Adrenal gland (tissue), 12 donors: Measurements from ENCODE around the gene RNF145. TPM values are rescaled to one million over a fixed set of nuclear protein-coding genes. Genes with fewer than 3 reads are reported as not detected.

Experiments used
- DNase-seq, 7 donors: peaks; one replicate each; pipeline ENCODE4 v3.0.0-alpha.2; 2019 to 2020
- H3K27ac ChIP-seq, 5 donors: fragments of 200-600 bp; sonication (generic) in 4 of 5; 1 replicate in 3 of 5; 2 replicates in 2 of 5; pipeline versions ENCODE4 v1.5.1 to v1.8.0; 2016 to 2020; ENCODE audit warnings: mild to moderate bottlenecking in 1 of 5
- H3K27me3 ChIP-seq: fragments of 200-600 bp; 2 replicates; pipeline ENCODE4 v1.8.0; 2021
- H3K36me3 ChIP-seq, 2 donors: fragments of 200-600 bp; replicated peaks in 1 of 2; 1 replicate in 1 of 2; 2 replicates in 1 of 2; pipeline versions ENCODE4 v1.5.1 to v1.8.0; 2018 to 2022
- H3K4me1 ChIP-seq, 2 donors: fragments of 200-600 bp; replicated peaks in 1 of 2; 1 replicate in 1 of 2; 2 replicates in 1 of 2; pipeline versions ENCODE4 v1.5.1 to v1.8.0; 2018 to 2021
- H3K4me3 ChIP-seq, 4 donors: fragments of 200-600 bp; sonication (generic) in 3 of 4; one replicate each; pipeline ENCODE4 v1.5.1; 2016 to 2018
- H3K9me3 ChIP-seq, 3 donors: fragments of 200-600 bp; sonication (generic) in 1 of 3; replicated peaks in 1 of 3; 1 replicate in 2 of 3; 2 replicates in 1 of 3; pipeline versions ENCODE4 v1.5.1 to v1.8.0; 2016 to 2021
- POLR2A ChIP-seq, 2 donors: fragments of 450-650 bp; IDR thresholded peaks; one replicate each; pipeline ENCODE4 v1.6.1; 2017; ENCODE audit warnings: antibody characterized with exemption in 2 of 2, mild to moderate bottlenecking in 2 of 2, moderate library complexity in 1 of 2
- WGBS, 4 donors: extraction: QIAGEN DNeasy Blood & Tissue Kit in 2 of 4; methylation state at CpG; one replicate each; pipeline versions ENCODE4 v1.1.5 to v1.1.7; 2013 to 2017; 5-methylcytosine and 5-hydroxymethylcytosine counted together
- intact Hi-C, 2 donors: fragments of 100-400 bp; cut with DNase I; formaldehyde crosslinking; loops; one replicate each; pipeline versions ENCODE4 v1.14.1 to v1.15.0; 2022 to 2023
- polyA plus RNA-seq, 3 donors: library from polyadenylated mRNA; stranded (reverse); fragments of 200-250 nt in 2 of 3; fragments of 350-450 nt in 1 of 3; fragmentation: Illumina TruSeq in 1 of 3; extraction: RNeasy Lipid Tissue Mini Kit (QIAGEN cat#74804) in 1 of 3; gene quantifications; one replicate each; pipeline ENCODE4 v1.2.3, GENCODE V29; 2013 to 2014
- total RNA-seq, 9 donors: library from RNA; depleted of rRNA in 4 of 9; stranded (reverse); fragments of >200 nt in 4 of 9; fragments of 120-200 nt in 1 of 9; fragmentation: NEBNext Ultra II Directional in 1 of 9; extraction: Animal tissue kit (Norgen Biotek cat#: 25700) in 1 of 9; gene quantifications; one replicate each; pipeline versions ENCODE4 v1.1.0 to v1.2.4, GENCODE V29; 2013 to 2023
- TF ChIP-seq, protein P1 (sequence below), 6 experiments: fragments of 450-650 bp in 4 of 6; fragments of 200-600 bp in 2 of 6; sonication (generic) in 1 of 6; IDR thresholded peaks; 1 replicate in 5 of 6; 2 replicates in 1 of 6; pipeline versions ENCODE4 v1.5.1 to v1.8.0; 2016 to 2021; ENCODE audit warnings: antibody characterized with exemption in 6 of 6, mild to moderate bottlenecking in 2 of 6, moderate library complexity in 1 of 6
- donor health status: healthy with polysubstance abuse.
- donor health status: Bipolar disorder and iron deficiency.
- donor health status: DM: yes; HTN: yes; CAD: no.
- donor health status: DM: no; HTN: no; CAD: no.
- donor health status: DM: no; HTN: no; CAD: no.
- donor health status: DM: yes; HTN: yes; CAD: no.

Gene RNF145
- total and polyA plus RNA-seq, 12 donors, result 20.2 to 138 (median 69.6) TPM

DNA sequence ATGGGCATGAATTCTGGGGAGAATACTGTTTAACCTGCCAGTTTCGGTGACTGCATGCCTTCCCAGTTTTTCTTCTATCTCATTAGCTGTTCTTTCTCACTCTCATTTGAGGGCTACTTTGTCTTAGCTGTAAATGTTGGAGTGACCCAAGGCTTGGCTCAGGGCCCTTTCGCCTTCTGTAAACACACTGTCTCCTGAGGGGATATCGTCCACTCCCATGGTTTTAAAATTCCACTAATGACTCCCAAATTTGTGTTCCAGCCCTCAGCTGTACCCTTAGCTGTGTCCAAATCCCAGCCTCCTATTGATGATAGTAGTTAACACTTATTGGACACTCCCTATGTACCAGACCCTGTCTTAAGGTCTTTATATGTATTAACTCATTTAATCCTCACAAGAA lies 14.1 kb upstream of the RNF145 start:
- Histone ChIP-seq H3K27ac (no peak overlapping the region), H3K36me3 (no peaks in the 10 kb centered on the region), H3K4me3 (no peak overlapping the region), H3K27me3 (no peaks in the 10 kb centered on the region), H3K4me1 (no peaks in the 10 kb centered on the region), H3K9me3 (no peaks in the 10 kb centered on the region)
- TF ChIP-seq, protein P1, sequence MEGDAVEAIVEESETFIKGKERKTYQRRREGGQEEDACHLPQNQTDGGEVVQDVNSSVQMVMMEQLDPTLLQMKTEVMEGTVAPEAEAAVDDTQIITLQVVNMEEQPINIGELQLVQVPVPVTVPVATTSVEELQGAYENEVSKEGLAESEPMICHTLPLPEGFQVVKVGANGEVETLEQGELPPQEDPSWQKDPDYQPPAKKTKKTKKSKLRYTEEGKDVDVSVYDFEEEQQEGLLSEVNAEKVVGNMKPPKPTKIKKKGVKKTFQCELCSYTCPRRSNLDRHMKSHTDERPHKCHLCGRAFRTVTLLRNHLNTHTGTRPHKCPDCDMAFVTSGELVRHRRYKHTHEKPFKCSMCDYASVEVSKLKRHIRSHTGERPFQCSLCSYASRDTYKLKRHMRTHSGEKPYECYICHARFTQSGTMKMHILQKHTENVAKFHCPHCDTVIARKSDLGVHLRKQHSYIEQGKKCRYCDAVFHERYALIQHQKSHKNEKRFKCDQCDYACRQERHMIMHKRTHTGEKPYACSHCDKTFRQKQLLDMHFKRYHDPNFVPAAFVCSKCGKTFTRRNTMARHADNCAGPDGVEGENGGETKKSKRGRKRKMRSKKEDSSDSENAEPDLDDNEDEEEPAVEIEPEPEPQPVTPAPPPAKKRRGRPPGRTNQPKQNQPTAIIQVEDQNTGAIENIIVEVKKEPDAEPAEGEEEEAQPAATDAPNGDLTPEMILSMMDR (IDR thresholded peaks at IDR 0.05), result no peak
- TF ChIP-seq POLR2A (IDR thresholded peaks at IDR 0.05), result no peak
- intact Hi-C loops, result no loop called here
- no peak for DNase-seq
- 90 to 95% (median 91%) methylated on average over 3 of the region's 3 CpGs for WGBS, 4 donors

GRCh38 chr5:159220206-159220605 lies 10.9 kb upstream of the RNF145 start:
- no peaks in the 10 kb centered on the region for H3K4me1 ChIP-seq
- intact Hi-C loops, result no loop called here
- WGBS, 4 donors, result 68 to 86% (median 76%) methylated on average over 5 of the region's 5 CpGs
- no peaks in the 10 kb centered on the region for H3K36me3 ChIP-seq
- H3K9me3 ChIP-seq, result no peaks in the 10 kb centered on the region
- no peak overlapping the region for H3K4me3 ChIP-seq
- no peaks in the 10 kb centered on the region for H3K27me3 ChIP-seq
- TF ChIP-seq, protein P1 (IDR thresholded peaks at IDR 0.05), result no peak
- no peak for TF ChIP-seq POLR2A (IDR thresholded peaks at IDR 0.05)
- no peak overlapping the region for H3K27ac ChIP-seq
- no peak for DNase-seq

- 64 to 77% (median 73%) methylated on average over 2 of the region's 2 CpGs for WGBS, 4 donors
These were observed 9.3 kb upstream of the RNF145 start for GRCh38 chr5:159218595-159219023.

DNA sequence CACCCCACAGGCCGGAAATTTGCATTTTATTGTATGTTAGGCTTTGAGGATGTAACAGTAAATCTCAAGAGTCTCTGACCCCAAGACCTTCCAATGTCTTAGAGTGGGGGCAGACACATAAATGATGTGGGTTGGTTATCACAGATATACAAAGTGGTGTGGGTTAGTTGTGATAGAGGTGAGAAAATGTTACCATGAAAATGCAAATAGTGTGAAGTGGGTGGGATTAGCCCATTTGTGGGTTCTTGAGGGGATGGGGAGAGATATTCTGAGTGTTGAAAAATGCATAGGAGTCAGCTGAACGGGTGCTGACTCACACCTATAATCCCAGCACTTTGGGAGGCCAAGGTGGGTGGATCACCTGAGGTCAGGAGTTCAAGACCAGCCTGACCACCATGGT lies 7.9 kb upstream of the RNF145 start:
- no peaks in the 10 kb centered on the region for H3K27me3 ChIP-seq
- WGBS, 4 donors, result 76 to 85% (median 81%) methylated on average over 2 of the region's 2 CpGs
- no peaks in the 10 kb centered on the region for H3K9me3 ChIP-seq
- H3K36me3 ChIP-seq, result no peaks in the 10 kb centered on the region
- TF ChIP-seq, protein P1 (IDR thresholded peaks at IDR 0.05), result no peak
- TF ChIP-seq POLR2A (IDR thresholded peaks at IDR 0.05), result no peak
- intact Hi-C loops, result loop anchor here in 1 of 2 donors (10.0 kb wide), 1 partner anchor 62 kb away; no protein-coding TSS in a partner anchor
- no peaks in the 10 kb centered on the region for H3K4me1 ChIP-seq
- no peak overlapping the region for H3K4me3 ChIP-seq
- no peak overlapping the region for H3K27ac ChIP-seq
- DNase-seq, result no peak

More at GRCh38 chr5:159218595-159219023, 9.3 kb upstream of the RNF145 start:
- Histone ChIP-seq H3K27ac (no peak overlapping the region), H3K36me3 (no peaks in the 10 kb centered on the region), H3K9me3 (no peaks in the 10 kb centered on the region), H3K4me1 (no peaks in the 10 kb centered on the region), H3K27me3 (no peaks in the 10 kb centered on the region), H3K4me3 (no peak overlapping the region)
- intact Hi-C loops, result loop anchor here in 1 of 2 donors (10.0 kb wide), 1 partner anchor 64 kb away; no protein-coding TSS in a partner anchor
- DNase-seq, result no peak
- no peak for TF ChIP-seq POLR2A (IDR thresholded peaks at IDR 0.05)
- TF ChIP-seq, protein P1 (IDR thresholded peaks at IDR 0.05), result no peak
